HTR-8/SVneo (cell line): ENCODE measurements around the gene ZNF839.
"Not testable (repeated sequence)": the region's sequence is repeated elsewhere in the genome, so short reads cannot be mapped to it uniquely, and the experiment has no call there.

Source experiments
- DNase-seq: peaks from one replicate; pipeline ENCODE4 v3.0.0; 2011; ENCODE audit warnings: low spot score, mixed read lengths; ENCODE audit not compliant: insufficient read length
- FAIRE-seq: peaks from 2 replicates; lab custom pipeline; 2011; peaks lifted over from hg19 to GRCh38; lab: Jason Lieb, UNC

Gene ZNF839

DNA sequence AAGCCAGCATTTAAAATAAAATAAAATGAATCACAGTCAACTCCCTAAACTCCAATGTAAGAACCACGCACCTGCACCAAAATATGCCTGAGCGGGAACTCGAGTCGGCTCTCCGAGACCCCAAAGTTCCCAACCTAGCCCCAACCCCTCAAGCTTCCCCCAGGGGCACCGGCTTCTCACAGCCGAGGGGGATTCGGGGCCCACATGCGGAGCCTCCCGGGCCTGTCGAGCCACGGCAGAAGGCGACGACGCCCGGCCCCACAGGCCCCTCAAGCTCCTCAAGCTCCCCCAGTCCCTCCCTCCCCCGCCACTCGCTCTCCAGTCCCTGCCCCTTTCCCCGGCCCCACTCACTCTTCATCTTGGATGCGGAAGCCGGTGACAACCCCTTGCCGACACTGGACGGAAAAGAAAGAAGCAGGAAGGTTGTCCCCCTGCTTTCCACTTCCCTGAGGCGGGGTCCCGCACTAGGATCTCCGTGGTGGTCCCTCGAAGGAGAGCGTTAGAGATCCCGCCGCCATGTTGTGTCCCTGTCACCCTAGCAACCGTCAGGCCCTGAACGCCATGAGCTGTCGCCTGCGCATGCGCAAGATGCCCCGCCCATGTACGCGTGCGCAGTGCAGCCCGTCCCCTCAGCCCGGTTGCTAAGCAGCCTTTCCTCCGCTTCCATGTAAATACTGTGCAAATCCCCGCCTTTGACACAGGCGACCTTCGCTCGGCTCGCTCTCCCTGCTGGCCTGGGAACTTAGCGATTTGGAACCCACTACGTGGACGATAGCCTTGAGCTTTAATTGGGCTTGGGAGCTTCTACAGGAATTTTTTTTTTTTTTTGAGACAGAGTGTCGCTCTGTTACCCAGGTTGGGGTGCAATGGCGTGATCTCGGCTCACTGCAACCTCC lies 14.7 kb upstream of the ZNF839 start, which contains the start of gene MOK:
MOK (minus strand) TSS at position 554 of the 896 bp plus-strand sequence; CDS start at position 358, 196 bp downstream.
- peak; percentile 99 for DNase-seq
- peak; percentile 98 for FAIRE-seq

DNA sequence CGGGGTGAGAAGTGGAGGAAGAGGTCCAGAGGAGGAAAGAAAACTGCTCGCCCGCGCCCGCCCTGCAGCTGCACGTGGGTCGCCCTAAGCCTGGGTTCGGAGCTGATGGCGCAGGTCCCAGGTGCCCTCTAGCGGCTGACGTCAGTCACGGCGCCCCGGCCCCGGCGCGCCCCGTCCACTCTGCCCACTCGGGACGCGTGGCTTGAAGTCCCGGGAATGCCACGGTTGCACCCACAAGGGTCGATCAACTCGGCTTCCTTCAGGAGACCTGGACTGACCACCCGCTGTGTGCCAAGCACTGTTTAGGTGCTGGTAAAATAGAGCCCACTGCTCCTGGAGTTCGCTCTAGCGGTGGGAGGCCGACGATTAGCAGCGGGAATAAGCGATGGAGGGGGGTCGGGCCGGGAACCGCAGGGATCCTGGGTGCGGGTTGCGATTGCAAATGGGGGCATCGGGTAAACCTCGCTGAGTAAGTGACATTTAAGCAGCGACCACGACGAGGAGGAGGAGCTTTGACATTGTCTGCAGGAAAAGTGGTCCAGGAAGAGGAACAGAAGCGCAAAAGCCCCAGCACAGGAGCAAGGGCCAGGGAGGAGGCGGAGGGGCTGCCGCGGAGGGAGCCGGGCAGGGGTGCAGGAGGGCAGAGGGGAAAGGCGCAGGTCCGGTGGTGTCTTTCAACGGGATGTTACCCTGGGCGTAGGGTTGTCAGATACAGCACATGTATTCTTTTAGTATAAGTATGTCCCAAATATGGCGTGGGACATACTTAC lies 5.1 kb upstream of the ZNF839 start:
- FAIRE-seq (no peak), DNase-seq (peak; percentile 75)

DNA sequence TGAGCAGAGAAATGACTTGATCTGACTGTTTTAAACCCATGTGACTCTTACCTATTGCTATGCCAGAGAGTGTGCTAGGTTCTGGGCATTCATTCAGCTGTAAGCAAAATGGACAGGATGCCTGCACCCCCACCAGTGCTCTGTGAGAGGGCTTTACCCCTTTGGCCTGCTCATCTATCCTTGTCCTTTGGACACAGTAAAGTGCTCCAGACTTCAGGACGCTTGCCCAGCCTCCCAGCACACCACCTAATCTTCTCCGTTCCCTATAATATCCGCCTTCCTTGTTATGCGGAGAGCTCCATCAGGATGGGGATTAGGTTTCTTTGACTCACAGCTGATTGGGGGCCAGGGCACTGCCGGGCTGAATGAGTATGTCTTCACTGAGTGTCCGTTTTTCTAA lies 4.4 kb upstream of the ZNF839 start:
- FAIRE-seq (no peak), DNase-seq (no peak)

DNA sequence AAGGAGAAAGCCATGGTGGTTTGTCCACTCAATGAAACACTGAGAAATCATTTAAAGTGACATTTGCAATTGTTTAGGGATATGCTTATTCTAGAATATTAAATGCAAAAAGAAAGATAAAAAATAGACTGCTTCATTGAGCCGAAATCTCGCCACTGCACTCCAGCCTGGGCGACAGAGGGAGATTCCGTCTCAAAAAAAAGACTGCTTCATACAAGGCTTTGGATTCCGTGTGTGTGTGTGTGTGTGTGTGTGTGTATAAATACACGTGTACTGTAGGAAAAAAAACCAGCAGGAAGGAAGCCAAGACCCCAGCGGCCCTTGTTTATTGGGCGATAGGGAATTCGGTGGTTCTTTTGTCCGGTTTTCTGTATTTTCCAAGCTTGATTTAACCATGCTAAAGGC lies 3.2 kb upstream of the ZNF839 start:
- DNase-seq (no peak), FAIRE-seq (no peak)

DNA sequence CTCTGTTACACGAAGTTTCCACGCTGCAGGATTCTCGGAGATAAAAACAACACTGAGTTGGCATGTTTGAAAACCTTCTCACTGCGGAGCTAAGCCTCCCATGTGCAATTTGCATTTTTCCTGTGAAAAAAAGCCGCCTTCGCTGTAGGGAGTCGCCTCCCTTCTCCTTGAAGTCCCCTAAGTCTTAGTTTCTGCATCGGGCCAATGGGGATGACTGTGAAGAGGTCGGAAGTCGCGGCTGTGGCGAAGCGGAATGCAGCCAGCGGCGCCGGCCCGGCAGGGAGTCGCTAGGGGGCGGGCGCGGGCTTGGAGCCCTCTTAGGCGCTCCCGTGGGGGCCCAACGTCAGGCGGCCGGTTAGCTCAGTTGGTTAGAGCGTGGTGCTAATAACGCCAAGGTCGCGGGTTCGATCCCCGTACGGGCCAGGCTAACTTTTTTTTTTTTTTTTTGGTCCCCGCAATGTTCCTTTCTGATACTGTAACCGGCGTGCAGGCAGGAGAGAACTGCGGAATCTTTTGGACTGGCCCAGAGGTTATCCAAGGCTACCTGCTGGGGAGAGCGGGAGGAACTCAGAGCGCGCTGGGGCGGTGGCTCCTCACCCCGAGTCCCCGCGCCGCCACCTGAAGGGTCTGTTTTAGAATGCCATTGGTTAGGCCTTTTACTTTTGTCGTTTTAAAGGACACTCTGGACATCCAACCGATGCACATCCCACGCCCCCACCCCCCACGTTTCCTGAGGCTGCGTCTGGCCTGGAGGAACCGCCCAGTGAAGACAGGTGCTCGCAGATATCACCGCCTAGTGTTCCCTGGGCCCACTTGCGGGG lies 2.6 kb upstream of the ZNF839 start:
- DNase-seq (peak; percentile 89), FAIRE-seq (peak; percentile 4)

DNA sequence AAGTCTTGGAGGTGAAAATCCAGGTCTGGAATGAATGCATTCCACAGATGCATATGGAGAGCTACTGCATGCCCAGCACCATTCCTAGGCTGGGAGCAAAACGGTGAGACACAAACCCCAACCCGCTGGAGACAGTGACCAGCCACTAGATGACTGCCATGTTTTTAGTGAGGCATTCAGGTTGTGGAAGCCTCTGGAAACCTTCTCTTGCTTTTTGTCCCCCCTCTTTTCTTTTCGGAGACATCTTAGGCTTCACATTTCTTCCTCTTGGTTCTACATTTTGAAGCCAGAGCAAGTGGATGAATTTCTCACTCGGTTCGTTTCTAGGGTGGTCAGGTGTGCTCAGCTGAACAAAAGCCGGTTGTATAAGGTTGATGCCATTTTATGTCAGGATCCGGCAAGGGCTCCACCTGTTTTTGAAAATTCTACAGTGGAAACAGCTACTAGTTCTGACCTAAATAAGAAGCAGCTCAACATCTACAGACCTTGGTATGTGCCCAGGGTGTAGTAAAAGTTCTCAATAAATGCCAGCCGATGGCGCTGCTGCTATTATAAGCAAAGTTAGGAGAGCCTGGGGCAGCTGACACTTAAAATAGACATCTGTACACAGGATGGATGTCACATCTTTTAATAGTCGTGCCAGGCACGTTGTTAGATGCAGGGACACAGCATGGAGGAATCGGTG lies 1.8 kb upstream of the ZNF839 start:
- DNase-seq (no peak), FAIRE-seq (no peak)

DNA sequence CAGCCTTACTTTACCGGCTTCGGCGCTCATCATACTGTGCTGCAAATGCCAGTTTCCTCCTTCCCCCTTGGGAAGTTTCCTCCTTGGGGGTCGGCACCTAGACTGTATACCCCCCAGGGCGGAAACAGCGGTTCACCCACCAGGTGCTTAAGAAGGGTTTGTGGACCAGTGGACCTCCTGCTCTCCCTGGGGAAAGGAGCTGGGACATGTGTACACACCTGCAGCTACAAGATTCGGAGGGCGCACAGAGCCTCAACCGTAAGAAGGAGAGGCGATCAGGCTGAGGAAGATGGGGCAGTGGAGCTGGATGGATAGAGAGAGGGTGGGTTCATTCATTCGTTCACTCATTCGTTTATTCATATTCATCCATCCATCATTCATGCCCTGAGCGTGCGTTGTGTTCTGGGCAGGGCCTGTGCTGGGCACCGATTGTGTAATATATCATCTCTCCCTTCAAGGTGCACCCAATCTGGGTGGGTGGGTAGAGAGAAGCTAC lies 717 bp upstream of the ZNF839 start:
- no peak for DNase-seq

DNA sequence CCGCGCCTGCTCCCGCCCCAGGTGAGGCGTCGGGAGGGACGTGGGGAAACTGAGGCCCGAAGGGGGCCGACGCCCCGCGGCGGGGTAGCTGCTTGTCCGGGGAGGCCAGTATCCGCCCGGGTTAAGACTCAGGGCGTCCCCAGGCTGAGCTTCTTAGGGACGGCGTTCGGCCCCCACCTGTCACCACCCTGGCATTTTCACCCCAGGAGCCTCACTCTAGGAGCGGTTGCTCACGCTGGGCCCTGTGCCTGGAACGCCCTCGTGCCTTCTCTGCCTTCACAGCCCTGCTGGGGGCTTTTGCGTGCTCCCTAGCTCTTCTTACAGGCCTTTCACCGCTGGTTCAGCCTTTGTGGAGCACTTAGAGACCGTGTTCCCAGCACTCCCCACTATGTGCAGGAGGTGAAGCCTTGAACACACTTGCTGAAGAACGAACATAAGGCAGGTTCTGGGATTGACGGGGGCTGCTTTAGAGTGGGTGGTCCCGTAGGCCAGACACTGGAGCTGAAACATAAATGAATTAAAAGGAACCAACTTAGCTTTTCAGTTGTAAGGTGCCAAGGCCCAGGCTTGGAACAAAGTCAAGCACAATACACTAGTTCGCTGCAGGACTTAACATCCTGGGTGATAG lies 601 bp downstream of the ZNF839 start:
- DNase-seq (no peak), FAIRE-seq (no peak)

More for the DNA sequence above, 717 bp upstream of the ZNF839 start:
- FAIRE-seq = no peak

DNA sequence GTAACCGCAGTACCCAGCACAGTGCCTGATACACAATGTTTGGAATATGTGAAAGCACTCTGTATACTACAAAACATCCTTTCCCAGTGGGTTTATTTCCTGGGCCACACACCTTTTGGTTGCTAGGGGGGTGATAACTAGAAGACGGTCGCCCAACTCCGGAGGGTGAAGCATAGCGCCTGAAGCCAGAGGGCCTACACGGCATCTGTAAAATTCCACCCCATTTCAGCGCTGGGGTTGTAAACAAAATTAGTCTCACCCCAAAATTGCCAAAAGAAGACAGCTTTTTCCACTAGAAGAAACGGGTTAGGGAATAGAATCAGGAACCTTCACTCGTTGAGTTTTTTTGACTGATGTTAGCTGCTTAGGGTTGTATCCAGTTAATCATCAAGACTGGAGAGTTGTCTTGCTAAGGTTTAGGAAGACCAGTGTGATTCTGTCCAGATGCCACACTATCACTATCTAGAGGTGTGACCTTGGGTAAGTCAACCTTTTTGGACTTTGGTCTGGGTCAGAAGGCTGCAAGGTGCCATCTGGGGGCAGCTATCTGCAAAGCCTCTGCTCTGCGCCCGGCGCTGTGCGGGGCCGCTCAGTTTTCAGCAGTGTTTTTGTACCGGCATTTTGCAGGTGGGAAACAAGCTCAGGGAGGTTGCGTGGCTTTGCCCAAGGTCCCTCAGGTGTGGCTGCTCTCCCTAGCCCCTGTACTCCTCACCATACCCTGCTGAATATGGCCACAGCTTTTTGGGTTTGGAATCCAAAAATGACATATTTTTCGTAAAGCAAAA lies 1.3 kb downstream of the ZNF839 start:
- DNase-seq (no peak), FAIRE-seq (no peak)

DNA sequence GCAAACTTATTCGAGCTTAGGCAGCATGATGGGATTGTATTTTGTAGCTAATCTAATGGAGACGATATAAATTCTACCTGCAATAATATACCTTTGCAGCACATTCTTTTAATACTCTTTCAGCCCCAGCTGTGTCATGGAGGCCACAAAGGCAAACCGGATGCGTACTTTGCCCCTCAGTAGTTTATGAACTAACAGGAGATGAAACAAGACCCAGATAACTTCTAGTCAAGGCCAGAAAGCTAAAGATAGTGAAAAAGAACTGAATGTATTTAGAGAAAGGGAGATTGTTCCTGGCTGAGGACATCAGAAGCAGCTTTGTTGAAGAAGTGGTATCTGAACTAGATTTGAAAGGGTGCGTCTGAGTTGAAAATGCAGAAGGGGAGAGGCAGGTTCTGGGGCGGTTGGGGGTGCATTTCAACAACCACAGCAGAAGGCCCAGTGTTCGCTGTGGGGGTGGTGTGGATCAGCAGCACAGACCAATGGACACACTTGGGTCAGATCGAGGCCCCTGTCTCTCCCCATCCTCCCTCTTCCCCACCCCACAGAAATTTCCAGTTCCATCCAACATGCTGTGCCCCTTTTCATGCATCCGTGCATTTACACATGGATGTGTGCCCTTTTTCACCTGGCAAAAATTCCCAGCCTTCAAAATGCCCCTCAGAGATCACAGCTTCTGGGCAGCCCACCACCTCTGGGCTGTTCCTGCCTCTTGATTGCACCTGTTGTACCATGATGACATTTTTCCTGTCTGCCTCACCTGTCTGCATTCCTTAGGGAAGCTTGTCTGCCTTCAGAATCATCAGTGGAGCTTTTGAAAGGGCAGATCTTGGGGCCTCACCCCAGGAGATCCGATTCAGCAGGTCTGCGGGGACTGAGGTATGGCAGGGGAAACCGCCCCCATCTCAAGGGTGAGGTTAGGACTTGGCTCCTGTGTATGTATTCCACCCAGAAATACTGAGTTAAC lies 2.2 kb downstream of the ZNF839 start:
- DNase-seq = no peak
- FAIRE-seq = no peak

DNA sequence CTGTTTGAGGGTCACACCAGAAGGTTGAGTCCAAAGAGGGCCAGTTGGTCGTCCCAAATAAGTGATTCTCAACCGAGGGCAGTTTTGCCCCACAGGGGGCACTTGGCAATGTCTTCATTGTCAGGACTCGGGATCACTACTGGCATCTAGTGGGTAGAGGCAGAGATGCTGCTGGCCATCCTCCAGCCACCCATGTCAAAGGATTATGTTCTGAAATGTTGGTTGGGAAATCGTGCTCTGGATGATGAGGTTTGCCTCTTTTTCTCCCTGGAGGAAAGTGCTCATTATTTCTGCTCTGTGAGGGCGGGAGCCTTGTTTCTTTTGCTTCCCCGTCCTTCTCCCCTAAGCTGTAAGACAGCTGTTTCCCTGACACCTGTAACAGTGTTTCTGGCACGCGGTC lies 3.6 kb downstream of the ZNF839 start:
- DNase-seq (peak; percentile 57), FAIRE-seq (peak; percentile 51)

DNA sequence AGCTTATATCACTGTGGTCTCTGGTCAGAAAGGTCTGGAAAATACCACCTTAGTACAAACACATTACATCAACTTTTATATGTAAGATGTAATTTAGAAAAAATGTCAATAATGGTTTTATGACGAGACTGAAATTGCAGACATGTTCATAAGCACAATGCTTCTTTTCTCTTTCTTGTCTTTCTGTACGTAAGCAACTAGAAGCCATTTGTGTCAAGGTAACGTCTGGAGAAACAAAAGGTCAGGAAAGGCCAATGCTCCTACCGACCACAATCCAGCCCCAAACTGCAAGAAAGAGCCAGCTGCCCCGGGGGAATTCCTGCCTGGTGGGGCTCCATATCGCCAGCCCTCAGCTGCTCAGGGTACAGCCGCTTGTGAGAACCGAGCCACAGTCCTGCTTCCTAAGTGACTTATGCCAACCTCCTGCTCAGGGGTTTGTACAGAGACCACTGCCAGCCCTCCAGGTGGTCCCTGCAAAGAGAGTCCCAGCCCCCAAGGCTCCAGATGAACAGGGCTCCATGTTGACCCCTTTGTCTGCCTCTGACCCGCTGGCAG lies 6.3 kb downstream of the ZNF839 start:
- no peak for DNase-seq
- no peak for FAIRE-seq

DNA sequence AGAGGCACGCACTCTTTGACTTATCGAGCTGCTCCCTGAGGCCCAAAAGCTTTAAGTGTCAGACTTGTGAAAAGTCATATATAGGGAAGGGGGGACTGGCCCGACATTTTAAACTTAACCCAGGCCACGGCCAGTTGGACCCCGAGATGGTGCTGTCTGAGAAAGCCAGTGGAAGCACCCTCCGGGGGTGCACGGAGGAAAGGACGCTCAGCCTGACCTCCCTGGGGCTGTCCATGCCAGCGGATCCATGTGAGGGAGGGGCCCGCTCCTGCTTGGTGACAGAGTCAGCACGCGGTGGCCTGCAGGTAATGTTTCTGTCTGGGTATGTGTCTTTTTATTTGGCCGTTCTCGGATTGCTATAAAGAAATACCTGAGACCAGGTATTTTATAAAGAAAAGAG lies 7.0 kb downstream of the ZNF839 start:
- DNase-seq = no peak
- no peak for FAIRE-seq

DNA sequence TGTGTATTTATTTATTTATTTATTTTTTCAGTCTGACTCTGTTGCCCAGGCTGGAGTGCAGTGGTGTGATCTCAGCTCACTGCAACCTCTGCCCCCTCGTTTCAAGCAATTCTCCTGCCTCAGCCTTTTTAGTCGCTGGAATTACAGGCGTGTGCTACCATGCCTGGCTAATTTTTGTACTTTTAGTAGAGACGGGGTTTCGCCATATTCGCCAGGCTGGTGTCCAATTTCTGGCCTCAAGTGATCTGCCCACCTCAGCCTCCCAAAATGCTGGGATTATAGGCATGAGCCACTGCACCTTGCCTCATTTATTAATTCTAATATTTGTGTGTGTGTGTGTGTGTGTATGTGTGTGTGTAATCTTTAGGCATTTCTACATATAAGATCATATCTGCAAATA lies 9.8 kb downstream of the ZNF839 start:
- not testable (repeated sequence) for FAIRE-seq, DNase-seq

DNA sequence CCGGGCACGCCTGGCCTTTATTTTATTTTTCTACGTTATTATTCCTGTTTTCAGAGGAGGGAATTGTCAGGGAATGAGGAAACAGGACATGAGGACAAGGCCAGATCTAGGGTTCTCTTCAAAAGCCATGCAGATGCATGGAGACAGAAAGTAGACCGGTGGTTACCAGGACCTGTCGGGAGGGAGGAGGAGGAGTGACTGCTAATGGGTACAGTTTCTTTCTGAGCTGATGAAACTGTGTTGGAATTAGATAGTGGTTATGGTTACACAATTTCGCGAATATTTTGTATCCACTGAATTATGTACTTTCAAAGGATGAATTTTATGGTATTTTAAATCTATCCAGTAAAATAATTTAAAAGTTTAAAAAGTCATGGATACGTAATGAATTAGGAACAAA lies 11.3 kb downstream of the ZNF839 start:
- no peak for FAIRE-seq
- DNase-seq = no peak

DNA sequence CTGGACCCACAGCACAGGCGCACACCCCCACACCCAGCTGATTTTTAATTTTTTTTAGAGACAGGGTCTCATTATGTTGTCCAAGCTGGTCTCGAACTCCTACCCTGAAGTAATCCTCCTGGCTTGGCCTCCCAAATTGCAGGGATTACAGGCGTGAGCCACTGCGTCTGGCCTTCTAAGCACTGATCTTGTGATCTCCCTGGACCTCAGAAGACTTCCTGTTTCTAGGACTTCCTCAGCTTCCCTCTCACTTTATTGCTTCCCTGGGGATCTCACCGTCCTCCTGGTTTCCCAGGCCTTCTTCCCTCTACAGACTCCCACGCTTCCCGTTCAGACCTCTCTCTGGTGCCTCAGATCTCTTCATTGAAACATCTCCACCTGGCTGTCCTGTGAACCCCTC lies 13.8 kb downstream of the ZNF839 start:
- FAIRE-seq (no peak), DNase-seq (no peak)
